H9 (cell line): ENCODE measurements around the gene RFESD. TPM values are rescaled to one million over a fixed set of nuclear protein-coding genes. Genes with fewer than 3 reads are reported as not detected.

Experiments
- DNase-seq: peaks from one replicate; pipeline ENCODE4 v3.0.0-alpha.2; 2017
- H2AFZ ChIP-seq: one replicate; pipeline ENCODE4 v1.6.1; 2013; ENCODE audit warnings: mild to moderate bottlenecking, low read length, control low read depth, moderate library complexity
- H2AK5ac ChIP-seq: 2 replicates; pipeline ENCODE4 v1.6.1; 2013; ENCODE audit warnings: low read length, control low read depth, mixed read lengths; ENCODE audit not compliant: insufficient read length
- H2BK120ac ChIP-seq: one replicate; pipeline ENCODE4 v1.6.1; 2013; ENCODE audit warnings: low read depth, mild to moderate bottlenecking, low read length, control low read depth, inconsistent platforms; ENCODE audit not compliant: poor library complexity, severe bottlenecking
- H2BK12ac ChIP-seq: 2 replicates; pipeline ENCODE4 v1.6.1; 2013; ENCODE audit warnings: low read length, control low read depth, mixed read lengths, low read depth; ENCODE audit not compliant: insufficient read length
- H2BK15ac ChIP-seq: 2 replicates; pipeline ENCODE4 v1.6.1; 2013; ENCODE audit warnings: low read depth, low read length, control low read depth
- H2BK20ac ChIP-seq: one replicate; pipeline ENCODE4 v1.6.1; 2013; ENCODE audit warnings: low read depth, mild to moderate bottlenecking, low read length, control low read depth, inconsistent platforms; ENCODE audit not compliant: poor library complexity, severe bottlenecking
- H2BK5ac ChIP-seq: 2 replicates; pipeline ENCODE4 v1.6.1; 2013; ENCODE audit warnings: low read length, control low read depth, mixed read lengths; ENCODE audit not compliant: insufficient read length
- H3K14ac ChIP-seq: 2 replicates; pipeline ENCODE4 v1.6.1; 2013; ENCODE audit warnings: low read length, control low read depth; ENCODE audit not compliant: insufficient read depth
- H3K18ac ChIP-seq: 2 replicates; pipeline ENCODE4 v1.6.1; 2013; ENCODE audit warnings: low read depth, mild to moderate bottlenecking, mixed read lengths, low read length, control low read depth; ENCODE audit not compliant: insufficient read length
- H3K23ac ChIP-seq: 2 replicates; pipeline ENCODE4 v1.6.1; 2013; ENCODE audit warnings: low read length, control low read depth, mixed read lengths, low read depth; ENCODE audit not compliant: insufficient read length
- H3K23me2 ChIP-seq: 2 replicates; pipeline ENCODE4 v1.6.1; 2013; ENCODE audit warnings: low read depth, mild to moderate bottlenecking, mixed read lengths, low read length, control low read depth; ENCODE audit not compliant: insufficient read length, poor library complexity, severe bottlenecking
- H3K27ac ChIP-seq: 2 replicates; pipeline ENCODE4 v1.5.1; 2013; ENCODE audit warnings: low read length, control low read depth, mixed read lengths, low read depth; ENCODE audit not compliant: insufficient read length
- H3K27me3 ChIP-seq: 2 replicates; pipeline ENCODE4 v1.6.1; 2013; ENCODE audit warnings: low read length, control low read depth, inconsistent platforms; ENCODE audit not compliant: insufficient read depth
- H3K4ac ChIP-seq: 2 replicates; pipeline ENCODE4 v1.6.1; 2013; ENCODE audit warnings: low read depth, mild to moderate bottlenecking, control low read depth, inconsistent platforms, low read length, moderate library complexity
- H3K4me1 ChIP-seq: 2 replicates; pipeline ENCODE4 v1.6.1; 2013; ENCODE audit warnings: low read length, control low read depth, inconsistent platforms; ENCODE audit not compliant: insufficient read depth
- H3K4me2 ChIP-seq: 2 replicates; pipeline ENCODE4 v1.6.1; 2013; ENCODE audit warnings: low read length, control low read depth, mixed read lengths; ENCODE audit not compliant: insufficient read length, insufficient read depth
- H3K56ac ChIP-seq: 2 replicates; pipeline ENCODE4 v1.6.1; 2013; ENCODE audit warnings: low read depth, mild to moderate bottlenecking, mixed read lengths, low read length, control low read depth; ENCODE audit not compliant: insufficient read length
- H3K79me1 ChIP-seq: 2 replicates; pipeline ENCODE4 v1.6.1; 2013; ENCODE audit warnings: low read depth, mild to moderate bottlenecking, moderate library complexity, low read length, control low read depth, inconsistent platforms; ENCODE audit not compliant: insufficient read depth, poor library complexity, severe bottlenecking
- H3K79me2 ChIP-seq: 2 replicates; pipeline ENCODE4 v1.6.1; 2013; ENCODE audit warnings: low read length, control low read depth, inconsistent platforms; ENCODE audit not compliant: insufficient read depth
- H3K9ac ChIP-seq: 2 replicates; pipeline ENCODE4 v1.6.1; 2013; ENCODE audit warnings: low read length, control low read depth, mixed read lengths; ENCODE audit not compliant: insufficient read length; ENCODE audit errors: extremely low read depth
- H3K9me3 ChIP-seq: one replicate; pipeline ENCODE4 v1.6.1; 2013; ENCODE audit warnings: low read depth, low read length, inconsistent platforms; ENCODE audit not compliant: control insufficient read depth
- H3T11ph ChIP-seq: one replicate; pipeline ENCODE4 v1.6.1; 2013; ENCODE audit warnings: mild to moderate bottlenecking, low read length, control low read depth, inconsistent platforms
- H4K20me1 ChIP-seq: one replicate; pipeline ENCODE4 v1.6.1; 2013; ENCODE audit not compliant: control insufficient read depth, insufficient read length, insufficient read depth
- H4K5ac ChIP-seq: 2 replicates; pipeline ENCODE4 v1.6.1; 2013; ENCODE audit warnings: low read depth, mild to moderate bottlenecking, mixed read lengths, low read length, control low read depth; ENCODE audit not compliant: insufficient read length
- H4K8ac ChIP-seq: replicated peaks from 2 replicates; pipeline ENCODE4 v1.6.1; 2013; ENCODE audit warnings: low read length, control low read depth, mixed read lengths, low read depth; ENCODE audit not compliant: insufficient read length
- H4K91ac ChIP-seq: 2 replicates; pipeline ENCODE4 v1.6.1; 2013; ENCODE audit warnings: low read depth, mild to moderate bottlenecking, moderate library complexity, mixed read lengths, low read length, control low read depth; ENCODE audit not compliant: insufficient read length
- H3K27ac Mint-ChIP-seq, 3 experiments: 2 replicates in 2 of 3; 3 replicates in 1 of 3; pipeline ENCODE4 v1.8.0; 2020 to 2021; ENCODE audit warnings: mixed read lengths in 3 of 3, mild to moderate bottlenecking in 1 of 3, moderate library complexity in 1 of 3
- H3K27me3 Mint-ChIP-seq: 2 replicates; pipeline ENCODE4 v1.8.0; 2021; ENCODE audit warnings: low read depth, mild to moderate bottlenecking, moderate library complexity, mixed read lengths
- H3K36me3 Mint-ChIP-seq, 3 experiments: 2 replicates in 2 of 3; 3 replicates in 1 of 3; pipeline ENCODE4 v1.8.0; 2020 to 2021; ENCODE audit warnings: low read depth in 3 of 3, mixed read lengths in 3 of 3; ENCODE audit not compliant: insufficient read depth in 1 of 3
- H3K4me1 Mint-ChIP-seq, 2 experiments: 2 replicates each; pipeline ENCODE4 v1.8.0; 2020; ENCODE audit warnings: mixed read lengths in 2 of 2
- H3K4me3 Mint-ChIP-seq, 2 experiments: 2 replicates in 1 of 2; 3 replicates in 1 of 2; pipeline ENCODE4 v1.8.0; 2020 to 2021; ENCODE audit warnings: mild to moderate bottlenecking in 2 of 2, mixed read lengths in 2 of 2, moderate library complexity in 1 of 2
- H3K9me3 Mint-ChIP-seq, 2 experiments: 2 replicates in 1 of 2; 3 replicates in 1 of 2; pipeline ENCODE4 v1.8.0; 2020; ENCODE audit warnings: mild to moderate bottlenecking in 2 of 2, mixed read lengths in 2 of 2, moderate library complexity in 1 of 2
- WGBS: extraction: QIAGEN DNeasy Blood & Tissue Kit; methylation state at CpG from one replicate; pipeline ENCODE4 v1.1.7; 2013; ENCODE audit warnings: missing lambda C conversion rate, low lambda C conversion rate, mixed read lengths; ENCODE audit not compliant: insufficient read length; ENCODE audit errors: extremely low coverage; 5-methylcytosine and 5-hydroxymethylcytosine counted together
- total RNA-seq: library from RNA; stranded (reverse); gene quantifications from 2 replicates; pipeline ENCODE4 v1.2.1, GENCODE V29; 2021
- TF ChIP-seq, protein P1 (sequence below): fragments of 200-600 bp; sonication (generic); conservative IDR thresholded peaks from 3 replicates; pipeline ENCODE4 v1.8.0; 2021; ENCODE audit warnings: antibody characterized with exemption, mild to moderate bottlenecking

The RFESD gene
- total RNA-seq, 1 experiment from 2014 or later = 1.7 TPM

DNA sequence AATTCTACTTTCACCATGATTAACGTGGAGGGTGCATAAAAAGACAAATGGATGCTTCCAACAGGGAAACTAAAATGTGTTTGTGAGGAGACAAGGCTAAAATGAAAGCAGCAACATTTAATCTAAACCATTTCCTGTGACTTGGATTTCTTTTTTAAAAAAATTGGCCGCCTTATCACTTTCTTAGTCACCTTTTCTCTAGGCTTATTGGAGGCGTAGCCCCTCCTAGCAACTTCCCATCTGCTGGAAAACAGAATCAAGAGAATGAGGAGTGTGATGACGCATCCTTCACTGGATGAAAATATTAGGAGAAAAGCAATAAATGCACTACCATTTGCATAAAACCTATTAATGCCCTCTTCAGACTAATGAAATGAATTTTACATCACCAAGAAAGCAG, 27.5 kb upstream of the RFESD start:
- H3K4me1 Mint-ChIP-seq = peaks cover 14% of the 10 kb centered on the region in 2 experiments
- H4K8ac ChIP-seq = no peak overlapping the region
- H3K4ac ChIP-seq = no peak overlapping the region
- H3K36me3 Mint-ChIP-seq = peaks cover 0 to 3% (median 0%) of the 10 kb centered on the region in 3 experiments; a peak in 3 of 7 replicates
- no peaks in the 10 kb centered on the region for H3K9me3 ChIP-seq
- H4K20me1 ChIP-seq = no peaks in the 10 kb centered on the region
- TF ChIP-seq, protein P1, sequence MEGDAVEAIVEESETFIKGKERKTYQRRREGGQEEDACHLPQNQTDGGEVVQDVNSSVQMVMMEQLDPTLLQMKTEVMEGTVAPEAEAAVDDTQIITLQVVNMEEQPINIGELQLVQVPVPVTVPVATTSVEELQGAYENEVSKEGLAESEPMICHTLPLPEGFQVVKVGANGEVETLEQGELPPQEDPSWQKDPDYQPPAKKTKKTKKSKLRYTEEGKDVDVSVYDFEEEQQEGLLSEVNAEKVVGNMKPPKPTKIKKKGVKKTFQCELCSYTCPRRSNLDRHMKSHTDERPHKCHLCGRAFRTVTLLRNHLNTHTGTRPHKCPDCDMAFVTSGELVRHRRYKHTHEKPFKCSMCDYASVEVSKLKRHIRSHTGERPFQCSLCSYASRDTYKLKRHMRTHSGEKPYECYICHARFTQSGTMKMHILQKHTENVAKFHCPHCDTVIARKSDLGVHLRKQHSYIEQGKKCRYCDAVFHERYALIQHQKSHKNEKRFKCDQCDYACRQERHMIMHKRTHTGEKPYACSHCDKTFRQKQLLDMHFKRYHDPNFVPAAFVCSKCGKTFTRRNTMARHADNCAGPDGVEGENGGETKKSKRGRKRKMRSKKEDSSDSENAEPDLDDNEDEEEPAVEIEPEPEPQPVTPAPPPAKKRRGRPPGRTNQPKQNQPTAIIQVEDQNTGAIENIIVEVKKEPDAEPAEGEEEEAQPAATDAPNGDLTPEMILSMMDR = no peak
- no peak overlapping the region for H2AK5ac ChIP-seq
- no peak overlapping the region for H2BK5ac ChIP-seq
- no peak overlapping the region for H2BK120ac ChIP-seq
- H2BK12ac ChIP-seq = no peak overlapping the region
- H3K4me1 ChIP-seq = no peaks in the 10 kb centered on the region
- DNase-seq = no peak
- no peak overlapping the region for H3K56ac ChIP-seq
- no peak overlapping the region for H2AFZ ChIP-seq
- peaks cover 13% of the 10 kb centered on the region for H3K23me2 ChIP-seq
- no peak overlapping the region for H2BK15ac ChIP-seq
- H3K27me3 ChIP-seq = peaks cover 23% of the 10 kb centered on the region
- no peak overlapping the region for H3K23ac ChIP-seq
- H3T11ph ChIP-seq = no peak overlapping the region
- no peak overlapping the region for H2BK20ac ChIP-seq
- no peak overlapping the region for H3K14ac ChIP-seq
- H3K79me1 ChIP-seq = no peaks in the 10 kb centered on the region
- peaks cover 63% of the 10 kb centered on the region for H3K27me3 Mint-ChIP-seq
- peaks cover 0 to 5% of the 10 kb centered on the region in 2 experiments; a peak in 1 of 5 replicates for H3K9me3 Mint-ChIP-seq
- H3K79me2 ChIP-seq = no peaks in the 10 kb centered on the region
- H4K5ac ChIP-seq = no peak overlapping the region
- no peak overlapping the region for H3K27ac ChIP-seq
- no CpG with 5 or more reads among the region's 4 CpGs for WGBS
- H4K91ac ChIP-seq = no peak overlapping the region
- H3K4me2 ChIP-seq = no peak overlapping the region
- no peak overlapping the region for H3K27ac Mint-ChIP-seq
- no peak overlapping the region for H3K9ac ChIP-seq
- H3K18ac ChIP-seq = no peak overlapping the region
- no peak overlapping the region; a peak in 1 of 5 replicates for H3K4me3 Mint-ChIP-seq
